Measurements from ENCODE around the gene CFB.

GRCh38 chr6:31901415-31901952, 44.4 kb upstream of the CFB start:
- no peak for TF ChIP-seq CTCF (optimal IDR thresholded peaks at IDR 0.05 in 1 of 3, IDR thresholded peaks at IDR 0.05 in 1 of 3, conservative IDR thresholded peaks at IDR 0.05 in 1 of 3; ENCODE audit: extremely low read depth in 1 of 3, insufficient read depth in 2 of 3, low read length in 3 of 3)
- TF ChIP-seq EZH2 (IDR thresholded peaks at IDR 0.05; ENCODE audit: low read length) = no peak
